Embryonic facial prominence (tissue), 1 donor: ENCODE results near the gene MGA.

Experiments
- DNase-seq: peaks from one replicate; pipeline ENCODE4 v3.0.0-alpha.2; 2016; ENCODE audit errors: extremely low spot score

Gene MGA

GRCh38 chr15:41806291-41807181 lies 146.3 kb downstream of the MGA start:
- no peak for DNase-seq

- no peak for DNase-seq
Observed at GRCh38 chr15:41809121-41809520, 148.9 kb downstream of the MGA start.

GRCh38 chr15:41809526-41810220 lies 149.5 kb downstream of the MGA start:
- no peak for DNase-seq

- no peak for DNase-seq
Observed at GRCh38 chr15:41810651-41811431, 150.6 kb downstream of the MGA start.

GRCh38 chr15:41811432-41812195 lies 151.4 kb downstream of the MGA start:
- peak; percentile 82 for DNase-seq

GRCh38 chr15:41812820-41813375 lies 152.7 kb downstream of the MGA start:
- no peak for DNase-seq

GRCh38 chr15:41813426-41813825 lies 153.2 kb downstream of the MGA start:
- DNase-seq = no peak

- no peak for DNase-seq
Observed at GRCh38 chr15:41814534-41814933, 154.3 kb downstream of the MGA start.

GRCh38 chr15:41816788-41817187 lies 156.6 kb downstream of the MGA start:
- no peak for DNase-seq

- no peak for DNase-seq
Observed at GRCh38 chr15:41817327-41817726, 157.1 kb downstream of the MGA start.

- no peak for DNase-seq
Observed at GRCh38 chr15:41817781-41818180, 157.6 kb downstream of the MGA start.

GRCh38 chr15:41819455-41820050 lies 159.3 kb downstream of the MGA start:
- no peak for DNase-seq

GRCh38 chr15:41820791-41821423 lies 160.7 kb downstream of the MGA start:
- DNase-seq = no peak

GRCh38 chr15:41821831-41822230 lies 161.6 kb downstream of the MGA start:
- no peak for DNase-seq

- no peak for DNase-seq
Observed at GRCh38 chr15:41822471-41822870, 162.3 kb downstream of the MGA start.
